ENCODE results near the gene HES5.
"Not testable (repeated sequence)": the region's sequence is repeated elsewhere in the genome, so short reads cannot be mapped to it uniquely, and the experiment has no call there.

The HES5 gene

GRCh38 chr1:2529784-2530512 lies at the start of gene HES5:
Gene HES5 (minus strand): TSS chr1:2530263. CDS start chr1:2530164, 99 bp downstream.
- in situ Hi-C loops (cut with HindIII; ENCODE audit: low sequenced_read_pairs), result no loop called here

GRCh38 chr1:2578758-2579118 lies 48.7 kb upstream of the HES5 start:
- in situ Hi-C loops (cut with HindIII; ENCODE audit: low sequenced_read_pairs), result no loop called here

- in situ Hi-C loops (cut with HindIII; ENCODE audit: low sequenced_read_pairs), result not testable (repeated sequence)
Observed at GRCh38 chr1:2577565-2578075, 47.6 kb upstream of the HES5 start.

GRCh38 chr1:2575801-2576663 lies 46.0 kb upstream of the HES5 start:
- in situ Hi-C loops (cut with HindIII; ENCODE audit: low sequenced_read_pairs), result no loop called here

- in situ Hi-C loops (cut with HindIII; ENCODE audit: low sequenced_read_pairs), result no loop called here
Observed at GRCh38 chr1:2574350-2574749, 44.3 kb upstream of the HES5 start.

GRCh38 chr1:2573250-2573920 lies 43.3 kb upstream of the HES5 start:
- in situ Hi-C loops (cut with HindIII; ENCODE audit: low sequenced_read_pairs), result no loop called here

- in situ Hi-C loops (cut with HindIII; ENCODE audit: low sequenced_read_pairs), result no loop called here
Observed at GRCh38 chr1:2571348-2571747, 41.3 kb upstream of the HES5 start.

GRCh38 chr1:2570332-2570731 lies 40.3 kb upstream of the HES5 start:
- in situ Hi-C loops (cut with HindIII; ENCODE audit: low sequenced_read_pairs), result no loop called here

- in situ Hi-C loops (cut with HindIII; ENCODE audit: low sequenced_read_pairs), result not testable (repeated sequence)
Observed at GRCh38 chr1:2569703-2570102, 39.6 kb upstream of the HES5 start.

GRCh38 chr1:2569060-2569459 lies 39.0 kb upstream of the HES5 start:
- in situ Hi-C loops (cut with HindIII; ENCODE audit: low sequenced_read_pairs), result no loop called here

GRCh38 chr1:2568187-2568816 lies 38.2 kb upstream of the HES5 start:
- in situ Hi-C loops (cut with HindIII; ENCODE audit: low sequenced_read_pairs), result not testable (repeated sequence)

GRCh38 chr1:2567083-2567679 lies 37.1 kb upstream of the HES5 start:
- in situ Hi-C loops (cut with HindIII; ENCODE audit: low sequenced_read_pairs), result no loop called here

- in situ Hi-C loops (cut with HindIII; ENCODE audit: low sequenced_read_pairs), result no loop called here
Observed at GRCh38 chr1:2566101-2567045, 36.3 kb upstream of the HES5 start.

GRCh38 chr1:2564815-2565374 lies 34.8 kb upstream of the HES5 start:
- in situ Hi-C loops (cut with HindIII; ENCODE audit: low sequenced_read_pairs), result no loop called here

GRCh38 chr1:2564006-2564814 lies 34.1 kb upstream of the HES5 start:
- in situ Hi-C loops (cut with HindIII; ENCODE audit: low sequenced_read_pairs), result no loop called here

- in situ Hi-C loops (cut with HindIII; ENCODE audit: low sequenced_read_pairs), result no loop called here
Observed at GRCh38 chr1:2563205-2563604, 33.1 kb upstream of the HES5 start.

- in situ Hi-C loops (cut with HindIII; ENCODE audit: low sequenced_read_pairs), result no loop called here
Observed at GRCh38 chr1:2561898-2562895, 32.1 kb upstream of the HES5 start.
